NCI-H128 (cell line): Measurements from ENCODE around the gene KRT77.
"Not testable (repeated sequence)": the region's sequence is repeated elsewhere in the genome, so short reads cannot be mapped to it uniquely, and the experiment has no call there.

Experiments
- DNase-seq: peaks from one replicate; lab custom pipeline; 2025; ENCODE audit not compliant: unreplicated experiment; lab: John Stamatoyannopoulos, UW

KRT77 gene

GRCh38 chr12:52677671-52678070 lies 25.7 kb downstream of the KRT77 start:
- no peak for DNase-seq

- no peak for DNase-seq
Measured at GRCh38 chr12:52677126-52677525, 26.2 kb downstream of the KRT77 start.

- no peak for DNase-seq
Measured at GRCh38 chr12:52676163-52676562, 27.2 kb downstream of the KRT77 start.

GRCh38 chr12:52675301-52675701 lies 28.0 kb downstream of the KRT77 start:
- no peak for DNase-seq

- DNase-seq = no peak
Measured at GRCh38 chr12:52674433-52674775, 28.9 kb downstream of the KRT77 start.

- no peak for DNase-seq
Measured at GRCh38 chr12:52673713-52674432, 29.5 kb downstream of the KRT77 start.

GRCh38 chr12:52673217-52673616 lies 30.1 kb downstream of the KRT77 start:
- no peak for DNase-seq

- DNase-seq = no peak
Measured at GRCh38 chr12:52672321-52672933, 30.9 kb downstream of the KRT77 start.

- DNase-seq = no peak
Measured at GRCh38 chr12:52670961-52671360, 32.4 kb downstream of the KRT77 start.

- DNase-seq = no peak
Measured at GRCh38 chr12:52670506-52670905, 32.8 kb downstream of the KRT77 start.

GRCh38 chr12:52669941-52670340 lies 33.4 kb downstream of the KRT77 start:
- DNase-seq = not testable (repeated sequence)

GRCh38 chr12:52669426-52669825 lies 33.9 kb downstream of the KRT77 start:
- DNase-seq = no peak

GRCh38 chr12:52667931-52668330 lies 35.4 kb downstream of the KRT77 start:
- no peak for DNase-seq

- DNase-seq = no peak
Measured at GRCh38 chr12:52667509-52667908, 35.8 kb downstream of the KRT77 start.

GRCh38 chr12:52666471-52666870 lies 36.9 kb downstream of the KRT77 start:
- no peak for DNase-seq

GRCh38 chr12:52663420-52663819 lies 39.9 kb downstream of the KRT77 start:
- no peak for DNase-seq

- DNase-seq = no peak
Measured at GRCh38 chr12:52662918-52663229, 40.5 kb downstream of the KRT77 start.

- no peak for DNase-seq
Measured at GRCh38 chr12:52662093-52662917, 41.0 kb downstream of the KRT77 start.

GRCh38 chr12:52661668-52662067 lies 41.7 kb downstream of the KRT77 start:
- no peak for DNase-seq

- DNase-seq = no peak
Measured at GRCh38 chr12:52660934-52661499, 42.3 kb downstream of the KRT77 start.

GRCh38 chr12:52659951-52660350 lies 43.4 kb downstream of the KRT77 start:
- DNase-seq = no peak

- DNase-seq = no peak
Measured at GRCh38 chr12:52659395-52659794, 43.9 kb downstream of the KRT77 start.
